HUES64 (cell line): ENCODE data around the gene ABCF3.

ENCODE experiments used
- H3K27ac ChIP-seq: 2 replicates; pipeline ENCODE4 v1.7.0; 2013; ENCODE audit warnings: low read depth, low read length, inconsistent platforms
- H3K27me3 ChIP-seq: 2 replicates; pipeline ENCODE4 v1.6.1; 2013; ENCODE audit warnings: mild to moderate bottlenecking, low read length; ENCODE audit not compliant: insufficient read depth
- H3K36me3 ChIP-seq: 2 replicates; pipeline ENCODE4 v1.6.1; 2013; ENCODE audit warnings: mild to moderate bottlenecking, low read length; ENCODE audit not compliant: insufficient read depth
- H3K4me1 ChIP-seq: 2 replicates; pipeline ENCODE4 v1.6.1; 2013; ENCODE audit warnings: mild to moderate bottlenecking, low read length, moderate library complexity; ENCODE audit not compliant: insufficient read depth
- H3K4me3 ChIP-seq: 2 replicates; pipeline ENCODE4 v1.5.1; 2013; ENCODE audit warnings: mild to moderate bottlenecking, low read length, moderate library complexity
- H3K9ac ChIP-seq: 2 replicates; pipeline ENCODE4 v1.6.1; 2013; ENCODE audit warnings: mild to moderate bottlenecking, low read depth, low read length
- H3K9me3 ChIP-seq: 2 replicates; pipeline ENCODE4 v1.6.1; 2013; ENCODE audit warnings: low read depth, low read length; ENCODE audit not compliant: insufficient read depth
- WGBS: fragments of 150-250, 120-280 bp; methylation state at CpG from one replicate; pipeline ENCODE4 v1.1.7; 2013; ENCODE audit warnings: missing lambda C conversion rate; 5-methylcytosine and 5-hydroxymethylcytosine counted together

Gene ABCF3

GRCh38 chr3:184188080-184188479, 2.1 kb downstream of the ABCF3 start:
- Histone ChIP-seq H3K27ac (no peak overlapping the region), H3K9ac (no peak overlapping the region), H3K4me1 (peaks cover 10% of the 10 kb centered on the region), H3K27me3 (no peaks in the 10 kb centered on the region), H3K36me3 (peaks cover 74% of the 10 kb centered on the region), H3K4me3 (no peak overlapping the region), H3K9me3 (no peaks in the 10 kb centered on the region)
- WGBS = 94% methylated on average over 17 of the region's 17 CpGs

GRCh38 chr3:184189421-184189820, 3.4 kb downstream of the ABCF3 start:
- no peak overlapping the region for H3K9ac ChIP-seq
- no peak overlapping the region for H3K27ac ChIP-seq
- no peaks in the 10 kb centered on the region for H3K27me3 ChIP-seq
- H3K4me3 ChIP-seq = no peak overlapping the region
- WGBS = 96% methylated on average over 13 of the region's 13 CpGs
- no peaks in the 10 kb centered on the region for H3K9me3 ChIP-seq
- H3K36me3 ChIP-seq = peaks cover 74% of the 10 kb centered on the region
- H3K4me1 ChIP-seq = peaks cover 9% of the 10 kb centered on the region

GRCh38 chr3:184192889-184193288, 6.9 kb downstream of the ABCF3 start:
- no peak overlapping the region for H3K4me3 ChIP-seq
- H3K27me3 ChIP-seq = no peaks in the 10 kb centered on the region
- WGBS = 94% methylated on average over 10 of the region's 10 CpGs
- no peak overlapping the region for H3K9ac ChIP-seq
- H3K36me3 ChIP-seq = peaks cover 74% of the 10 kb centered on the region
- H3K9me3 ChIP-seq = no peaks in the 10 kb centered on the region
- H3K27ac ChIP-seq = no peak overlapping the region
- H3K4me1 ChIP-seq = no peaks in the 10 kb centered on the region

- peaks cover 62% of the 10 kb centered on the region for H3K36me3 ChIP-seq
- 92% methylated on average over 9 of the region's 9 CpGs for WGBS
Measured at GRCh38 chr3:184193991-184194539, 8.1 kb downstream of the ABCF3 start.

GRCh38 chr3:184196536-184196935, 10.5 kb downstream of the ABCF3 start:
- no peak overlapping the region for H3K9ac ChIP-seq

More at GRCh38 chr3:184193991-184194539, 8.1 kb downstream of the ABCF3 start:
- H3K27me3 ChIP-seq = no peaks in the 10 kb centered on the region
- H3K9ac ChIP-seq = no peak overlapping the region
- no peak overlapping the region for H3K4me3 ChIP-seq
- H3K27ac ChIP-seq = no peak overlapping the region
- no peaks in the 10 kb centered on the region for H3K9me3 ChIP-seq
- no peaks in the 10 kb centered on the region for H3K4me1 ChIP-seq

GRCh38 chr3:184198509-184198908, 12.5 kb downstream of the ABCF3 start:
- WGBS = 89% methylated on average over 9 of the region's 9 CpGs

More at GRCh38 chr3:184196536-184196935, 10.5 kb downstream of the ABCF3 start:
- H3K9me3 ChIP-seq = no peaks in the 10 kb centered on the region
- H3K27me3 ChIP-seq = no peaks in the 10 kb centered on the region
- WGBS = 92% methylated on average over 6 of the region's 6 CpGs
- H3K4me1 ChIP-seq = no peaks in the 10 kb centered on the region
- peaks cover 37% of the 10 kb centered on the region for H3K36me3 ChIP-seq
- no peak overlapping the region for H3K27ac ChIP-seq
- no peak overlapping the region for H3K4me3 ChIP-seq

GRCh38 chr3:184200825-184201224, 14.8 kb downstream of the ABCF3 start:
- Histone ChIP-seq H3K36me3 (no peaks in the 10 kb centered on the region), H3K27ac (peak overlapping the region; percentile 30; the same call in 1 of the 2 replicates), H3K9me3 (no peaks in the 10 kb centered on the region), H3K9ac (no peak overlapping the region), H3K4me3 (no peak overlapping the region), H3K4me1 (no peaks in the 10 kb centered on the region), H3K27me3 (no peaks in the 10 kb centered on the region)

More at GRCh38 chr3:184198509-184198908, 12.5 kb downstream of the ABCF3 start:
- no peaks in the 10 kb centered on the region for H3K4me1 ChIP-seq
- H3K9ac ChIP-seq = no peak overlapping the region
- H3K27me3 ChIP-seq = no peaks in the 10 kb centered on the region
- H3K9me3 ChIP-seq = no peaks in the 10 kb centered on the region
- H3K27ac ChIP-seq = no peak overlapping the region
- H3K36me3 ChIP-seq = peaks cover 18% of the 10 kb centered on the region
- no peak overlapping the region for H3K4me3 ChIP-seq

GRCh38 chr3:184203526-184203925, 17.5 kb downstream of the ABCF3 start:
- no peak overlapping the region for H3K27ac ChIP-seq
- H3K27me3 ChIP-seq = no peaks in the 10 kb centered on the region
- no peak overlapping the region for H3K4me3 ChIP-seq
- H3K36me3 ChIP-seq = no peaks in the 10 kb centered on the region
- no peaks in the 10 kb centered on the region for H3K9me3 ChIP-seq
- 93% methylated on average over 8 of the region's 8 CpGs for WGBS
- H3K4me1 ChIP-seq = no peaks in the 10 kb centered on the region
- H3K9ac ChIP-seq = no peak overlapping the region

GRCh38 chr3:184209146-184209923, 23.3 kb downstream of the ABCF3 start:
- Histone ChIP-seq H3K27me3 (no peaks in the 10 kb centered on the region), H3K4me1 (no peaks in the 10 kb centered on the region), H3K36me3 (no peaks in the 10 kb centered on the region), H3K9me3 (no peaks in the 10 kb centered on the region), H3K9ac (no peak overlapping the region), H3K27ac (no peak overlapping the region), H3K4me3 (no peak overlapping the region)
- 89% methylated on average over 11 of the region's 11 CpGs for WGBS

GRCh38 chr3:184211297-184211696, 25.3 kb downstream of the ABCF3 start:
- Histone ChIP-seq H3K4me1 (no peaks in the 10 kb centered on the region), H3K27ac (no peak overlapping the region), H3K4me3 (no peak overlapping the region), H3K27me3 (no peaks in the 10 kb centered on the region), H3K9me3 (no peaks in the 10 kb centered on the region), H3K36me3 (no peaks in the 10 kb centered on the region), H3K9ac (no peak overlapping the region)
- 89% methylated on average over 4 of the region's 5 CpGs for WGBS

- no peaks in the 10 kb centered on the region for H3K4me1 ChIP-seq
- H3K9ac ChIP-seq = no peak overlapping the region
- no peaks in the 10 kb centered on the region for H3K9me3 ChIP-seq
- H3K36me3 ChIP-seq = no peaks in the 10 kb centered on the region
- WGBS = 92% methylated on average over 4 of the region's 5 CpGs
- H3K27me3 ChIP-seq = no peaks in the 10 kb centered on the region
- no peak overlapping the region for H3K4me3 ChIP-seq
- H3K27ac ChIP-seq = no peak overlapping the region
Measured at GRCh38 chr3:184211718-184212117, 25.7 kb downstream of the ABCF3 start.
